NCI-H1930 (cell line): Measurements from ENCODE around the gene TRAF3.
A peak's percentile ranks its signal among the peaks of the same experiment; 100 is the strongest.

Experiments
- DNase-seq, 2 experiments: peaks; one replicate each; lab custom pipeline; 2025; lab: John Stamatoyannopoulos, UW

The TRAF3 gene

GRCh38 chr14:102776761-102777710 is at the start of gene TRAF3:
Gene TRAF3, plus strand, starts transcription at chr14:102777449. Its CDS starts 92,753 bp downstream, at chr14:102870202.
- DNase-seq, result peak in 1 of 2 experiments; percentile 53

- no peak for DNase-seq
These were observed 48.7 kb upstream of the TRAF3 start for GRCh38 chr14:102728501-102728900.

GRCh38 chr14:102729268-102729667 is 48.0 kb upstream of the TRAF3 start:
- DNase-seq, result no peak

- DNase-seq, result no peak
These were observed 47.4 kb upstream of the TRAF3 start for GRCh38 chr14:102729825-102730224.

- DNase-seq, result no peak
These were observed 46.0 kb upstream of the TRAF3 start for GRCh38 chr14:102731101-102731870.

GRCh38 chr14:102731871-102732800 is 45.1 kb upstream of the TRAF3 start:
- no peak for DNase-seq

- DNase-seq, result no peak
These were observed 44.3 kb upstream of the TRAF3 start for GRCh38 chr14:102732924-102733323.

- no peak for DNase-seq
These were observed 43.9 kb upstream of the TRAF3 start for GRCh38 chr14:102733326-102733725.

GRCh38 chr14:102734436-102734835 is 42.8 kb upstream of the TRAF3 start:
- DNase-seq, result no peak

- DNase-seq, result no peak
These were observed 40.3 kb upstream of the TRAF3 start for GRCh38 chr14:102736956-102737355.

- no peak for DNase-seq
These were observed 39.6 kb upstream of the TRAF3 start for GRCh38 chr14:102737402-102738372.

GRCh38 chr14:102738373-102739189 is 38.7 kb upstream of the TRAF3 start:
- DNase-seq, result no peak

- DNase-seq, result no peak
These were observed 38.1 kb upstream of the TRAF3 start for GRCh38 chr14:102739190-102739469.

- DNase-seq, result no peak
These were observed 30.4 kb upstream of the TRAF3 start for GRCh38 chr14:102746634-102747438.

GRCh38 chr14:102748806-102749205 is 28.4 kb upstream of the TRAF3 start:
- no peak for DNase-seq

GRCh38 chr14:102749393-102750305 is 27.6 kb upstream of the TRAF3 start:
- no peak for DNase-seq

GRCh38 chr14:102750376-102750775 is 26.9 kb upstream of the TRAF3 start:
- DNase-seq, result no peak

GRCh38 chr14:102751088-102751487 is 26.2 kb upstream of the TRAF3 start:
- no peak for DNase-seq
